GM18505 (cell line): ENCODE measurements around the gene ZNF157.

Source experiments
- ATAC-seq: cut with Tn5 transposase; IDR thresholded peaks from one replicate; pipeline ENCODE4 v1.9.1; 2021; ENCODE audit not compliant: unreplicated experiment
- POLR2A ChIP-seq: IDR thresholded peaks from 4 replicates; pipeline ENCODE4 v1.6.1; 2011; ENCODE audit warnings: borderline replicate concordance; ENCODE audit not compliant: insufficient read depth, insufficient read length; ENCODE audit errors: extremely low read depth

Gene ZNF157

GRCh38 chrX:47384502-47384901 is 14.1 kb downstream of the ZNF157 start:
- ATAC-seq: no peak

GRCh38 chrX:47390780-47391179 is 20.4 kb downstream of the ZNF157 start:
- ATAC-seq: no peak

More at GRCh38 chrX:47384502-47384901, 14.1 kb downstream of the ZNF157 start:
- no peak for TF ChIP-seq POLR2A

GRCh38 chrX:47413179-47413594 is 42.8 kb downstream of the ZNF157 start:
- no peak for TF ChIP-seq POLR2A
- no peak for ATAC-seq

More at GRCh38 chrX:47390780-47391179, 20.4 kb downstream of the ZNF157 start:
- TF ChIP-seq POLR2A: no peak

GRCh38 chrX:47420265-47420664 is 49.9 kb downstream of the ZNF157 start:
- no peak for ATAC-seq
- no peak for TF ChIP-seq POLR2A

GRCh38 chrX:47420962-47421361 is 50.6 kb downstream of the ZNF157 start:
- no peak for TF ChIP-seq POLR2A
- no peak for ATAC-seq

- no peak for TF ChIP-seq POLR2A
- ATAC-seq: no peak
Measured at GRCh38 chrX:47422444-47422843, 52.1 kb downstream of the ZNF157 start.

- ATAC-seq: no peak
- no peak for TF ChIP-seq POLR2A
Measured at GRCh38 chrX:47430925-47431324, 60.5 kb downstream of the ZNF157 start.

- no peak for ATAC-seq
- TF ChIP-seq POLR2A: no peak
Measured at GRCh38 chrX:47446431-47446830, 76.1 kb downstream of the ZNF157 start.

- no peak for TF ChIP-seq POLR2A
- ATAC-seq: no peak
Measured at GRCh38 chrX:47446971-47447370, 76.6 kb downstream of the ZNF157 start.

GRCh38 chrX:47447607-47448006 is 77.2 kb downstream of the ZNF157 start:
- no peak for ATAC-seq
- TF ChIP-seq POLR2A: no peak

GRCh38 chrX:47448165-47448806 is 77.9 kb downstream of the ZNF157 start:
- no peak for ATAC-seq
- no peak for TF ChIP-seq POLR2A

GRCh38 chrX:47452112-47452511 is 81.7 kb downstream of the ZNF157 start:
- no peak for ATAC-seq

GRCh38 chrX:47456080-47456479 is 85.7 kb downstream of the ZNF157 start:
- no peak for ATAC-seq
- no peak for TF ChIP-seq POLR2A

More at GRCh38 chrX:47452112-47452511, 81.7 kb downstream of the ZNF157 start:
- TF ChIP-seq POLR2A: no peak

GRCh38 chrX:47458528-47458927 is 88.2 kb downstream of the ZNF157 start:
- no peak for ATAC-seq
- TF ChIP-seq POLR2A: no peak
